Upper lobe of left lung (tissue), 6 donors: ENCODE measurements around the gene CAMSAP1. TPM values are rescaled to one million over a fixed set of nuclear protein-coding genes. Genes with fewer than 3 reads are reported as not detected.
"Not testable (repeated sequence)": the region's sequence is repeated elsewhere in the genome, so short reads cannot be mapped to it uniquely, and the experiment has no call there.

ENCODE experiments used
- ATAC-seq, 2 donors: fragments of 200-7000 bp; cut with Tn5 transposase; one replicate each; pipeline ENCODE4 v1.9.1; 2022; ENCODE audit warnings: mild to moderate bottlenecking in 2 of 2, moderate library complexity in 2 of 2; ENCODE audit not compliant: low FRiP score in 2 of 2
- DNase-seq, 2 donors: peaks; one replicate each; pipeline ENCODE4 v3.0.0-alpha.2; 2019 to 2020
- H3K27ac ChIP-seq, 4 donors: fragments of 200-600 bp; sonication (generic); one replicate each; pipeline ENCODE4 v1.5.1; 2016 to 2019
- H3K27me3 ChIP-seq, 4 donors: fragments of 200-600 bp; sonication (generic); one replicate each; pipeline ENCODE4 v1.5.1; 2017 to 2019
- H3K36me3 ChIP-seq, 4 donors: fragments of 200-600 bp; sonication (generic); one replicate each; pipeline ENCODE4 v1.5.1; 2016 to 2019
- H3K4me1 ChIP-seq, 4 donors: fragments of 200-600 bp; sonication (generic); one replicate each; pipeline ENCODE4 v1.5.1; 2018 to 2019
- H3K4me3 ChIP-seq, 4 donors: fragments of 200-600 bp; sonication (generic); one replicate each; pipeline ENCODE4 v1.5.1; 2017 to 2019; ENCODE audit warnings: mild to moderate bottlenecking in 2 of 4, moderate library complexity in 1 of 4
- H3K9me3 ChIP-seq, 4 donors: fragments of 200-600 bp; sonication (generic); one replicate each; pipeline ENCODE4 v1.5.1; 2018 to 2019
- CTCF ChIP-seq, 6 experiments: fragments of 450-650 bp in 4 of 6; fragments of 200-600 bp in 2 of 6; sonication (generic) in 2 of 6; IDR thresholded peaks; one replicate each; pipeline ENCODE4 v1.5.1; 2016 to 2019; ENCODE audit warnings: antibody characterized with exemption in 6 of 6
- EP300 ChIP-seq, 4 donors: sonication (generic); formaldehyde crosslinking; IDR thresholded peaks; one replicate each; pipeline ENCODE4 v1.5.1; 2017; ENCODE audit warnings: antibody characterized with exemption in 4 of 4, control low read depth in 2 of 4
- POLR2A ChIP-seq, 4 donors: fragments of 450-650 bp; IDR thresholded peaks; one replicate each; pipeline ENCODE4 v1.5.1; 2016 to 2017; ENCODE audit warnings: antibody characterized with exemption in 4 of 4, mild to moderate bottlenecking in 2 of 4
- POLR2AphosphoS5 ChIP-seq, 2 donors: sonication (generic); formaldehyde crosslinking; IDR thresholded peaks; one replicate each; pipeline ENCODE4 v1.5.1; 2017; ENCODE audit warnings: antibody characterized with exemption in 2 of 2
- WGBS, 2 donors: methylation state at CpG; one replicate each; pipeline ENCODE4 v1.1.5; 2017 to 2018; 5-methylcytosine and 5-hydroxymethylcytosine counted together
- total RNA-seq, 6 donors: library from RNA; depleted of rRNA in 4 of 6; stranded (reverse); fragments of >200 nt in 4 of 6; gene quantifications; one replicate each; pipeline versions ENCODE4 v1.1.0 to v1.2.1, GENCODE V29; 2016 to 2021
- donor health status: DM: no; HTN: no; CAD: no; lungs with moderate emphysema.
- donor health status: DM: no; HTN: yes; CAD: no; lungs with severe emphysema.

CAMSAP1 gene
- total RNA-seq, 6 donors from 2014 or later, result 29.9 to 39.7 (median 34.1) TPM

DNA sequence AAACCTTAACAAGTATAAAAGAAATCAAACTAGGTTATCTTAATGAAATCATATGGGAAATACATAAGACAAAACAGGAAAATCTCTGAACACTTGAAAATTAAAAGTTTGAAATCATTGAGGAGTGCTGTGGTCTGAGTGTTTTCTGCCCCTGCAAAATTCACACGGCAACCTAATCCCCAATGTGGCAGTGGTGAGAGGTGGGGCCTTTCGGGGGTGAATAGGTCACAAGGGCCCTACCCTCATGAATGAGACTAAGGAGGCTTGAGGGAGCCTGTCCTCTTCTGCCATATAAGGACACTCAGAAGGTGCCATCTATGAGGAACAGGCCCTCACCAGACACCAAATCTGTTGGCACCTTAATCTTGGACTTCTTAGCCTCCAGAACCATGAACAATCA, 10.7 kb downstream of the CAMSAP1 start:
- no peak overlapping the region for H3K4me3 ChIP-seq
- DNase-seq (no peak), ATAC-seq (no peak)
- H3K27ac ChIP-seq, result no peak overlapping the region
- WGBS, 2 donors, result 90 to 96% methylated on average over 2 of the region's 2 CpGs
- no peaks in the 10 kb centered on the region for H3K27me3 ChIP-seq
- no peak for TF ChIP-seq EP300 (IDR thresholded peaks at IDR 0.05)
- H3K9me3 ChIP-seq, result no peaks in the 10 kb centered on the region
- H3K36me3 ChIP-seq, result no peaks in the 10 kb centered on the region
- peaks cover 0 to 18% (median 5%) of the 10 kb centered on the region in 4 donors for H3K4me1 ChIP-seq

GRCh38 chr9:135896205-135896604, 11.1 kb downstream of the CAMSAP1 start:
- H3K27ac ChIP-seq, result no peak overlapping the region
- ATAC-seq (no peak), DNase-seq (no peak)
- peaks cover 0 to 20% (median 6%) of the 10 kb centered on the region in 4 donors for H3K4me1 ChIP-seq
- 77 to 84% methylated on average over 3 of the region's 3 CpGs for WGBS, 2 donors
- H3K27me3 ChIP-seq, result no peaks in the 10 kb centered on the region
- H3K36me3 ChIP-seq, result no peaks in the 10 kb centered on the region
- no peak overlapping the region for H3K4me3 ChIP-seq
- H3K9me3 ChIP-seq, result no peaks in the 10 kb centered on the region
- TF ChIP-seq POLR2AphosphoS5 (IDR thresholded peaks at IDR 0.05), result no peak
- TF ChIP-seq EP300 (IDR thresholded peaks at IDR 0.05), result no peak
- TF ChIP-seq CTCF (IDR thresholded peaks at IDR 0.05), result no peak
- TF ChIP-seq POLR2A (IDR thresholded peaks at IDR 0.05), result no peak

GRCh38 chr9:135895202-135895848, 12.0 kb downstream of the CAMSAP1 start:
- Histone ChIP-seq H3K4me3 (no peak overlapping the region), H3K4me1 (peaks cover 3 to 22% (median 12%) of the 10 kb centered on the region in 4 donors), H3K27me3 (no peaks in the 10 kb centered on the region), H3K9me3 (no peaks in the 10 kb centered on the region), H3K27ac (no peak overlapping the region), H3K36me3 (no peaks in the 10 kb centered on the region)
- no peak for DNase-seq
- WGBS, 2 donors, result 94 to 99% methylated on average over 4 of the region's 4 CpGs
- TF ChIP-seq CTCF (IDR thresholded peaks at IDR 0.05) (no peak), POLR2AphosphoS5 (IDR thresholded peaks at IDR 0.05) (no peak)
- no peak for ATAC-seq

DNA sequence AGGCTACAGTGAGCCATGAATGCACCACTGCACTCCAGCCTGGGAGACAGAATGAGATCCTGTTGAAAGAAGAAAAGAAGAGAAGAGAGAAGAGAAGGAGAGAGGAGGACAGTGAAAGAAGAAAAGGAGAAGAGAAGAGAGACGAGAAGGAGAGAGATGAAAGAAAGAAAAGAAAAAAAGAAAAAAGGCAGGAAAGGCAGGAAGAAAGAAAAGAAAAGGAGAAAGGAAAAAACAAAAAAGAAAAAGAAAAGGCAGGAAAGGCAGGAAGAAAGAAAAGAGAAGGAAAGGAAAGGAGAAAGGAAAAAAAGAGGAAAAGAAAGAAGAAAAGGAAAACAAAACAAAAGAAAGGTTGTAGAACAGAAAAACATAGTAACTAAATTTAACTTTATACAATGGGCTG, 14.2 kb downstream of the CAMSAP1 start:
- TF ChIP-seq CTCF (IDR thresholded peaks at IDR 0.05) (no peak), POLR2AphosphoS5 (IDR thresholded peaks at IDR 0.05) (no peak), EP300 (IDR thresholded peaks at IDR 0.05) (no peak), POLR2A (IDR thresholded peaks at IDR 0.05) (no peak)
- no peak for DNase-seq
- Histone ChIP-seq H3K4me3 (no peak overlapping the region), H3K27ac (no peak overlapping the region), H3K27me3 (no peaks in the 10 kb centered on the region), H3K4me1 (peaks cover 11 to 35% (median 22%) of the 10 kb centered on the region in 4 donors), H3K9me3 (no peaks in the 10 kb centered on the region), H3K36me3 (no peaks in the 10 kb centered on the region)
- 87 to 100% methylated on average over 1 of the region's 1 CpG for WGBS, 2 donors
- no peak for ATAC-seq

GRCh38 chr9:135892327-135892726, 15.0 kb downstream of the CAMSAP1 start:
- peaks cover 19 to 42% (median 30%) of the 10 kb centered on the region in 4 donors for H3K4me1 ChIP-seq
- 97 to 99% methylated on average over 6 of the region's 6 CpGs for WGBS, 2 donors
- DNase-seq, result not testable (repeated sequence)

GRCh38 chr9:135891027-135891631, 16.2 kb downstream of the CAMSAP1 start:
- Histone ChIP-seq H3K4me1 (peaks cover 28 to 50% (median 42%) of the 10 kb centered on the region in 4 donors), H3K9me3 (no peaks in the 10 kb centered on the region), H3K36me3 (no peaks in the 10 kb centered on the region), H3K27me3 (no peaks in the 10 kb centered on the region), H3K27ac (no peak overlapping the region), H3K4me3 (no peak overlapping the region)
- ATAC-seq, result no peak
- DNase-seq, result no peak
- WGBS, 2 donors, result 70 to 87% methylated on average over 7 to 8 of the region's 8 CpGs
- TF ChIP-seq CTCF (IDR thresholded peaks at IDR 0.05), result no peak
- TF ChIP-seq POLR2A (IDR thresholded peaks at IDR 0.05), result no peak
- TF ChIP-seq EP300 (IDR thresholded peaks at IDR 0.05), result no peak
- no peak for TF ChIP-seq POLR2AphosphoS5 (IDR thresholded peaks at IDR 0.05)

More at GRCh38 chr9:135892327-135892726, 15.0 kb downstream of the CAMSAP1 start:
- H3K36me3 ChIP-seq, H3K27me3 ChIP-seq, H3K9me3 ChIP-seq, H3K27ac ChIP-seq, H3K4me3 ChIP-seq, ATAC-seq: not testable (repeated sequence)
